CD4-positive, CD25-positive, alpha-beta regulatory T cell (primary cell): Measurements from ENCODE around the gene TGM4. TPM values are rescaled to one million over a fixed set of nuclear protein-coding genes. Genes with fewer than 3 reads are reported as not detected.

Source experiments
- ATAC-seq, 2 donors: fragments of 150-1000 bp; cut with Tn5 transposase; one replicate each; pipeline ENCODE4 v1.10.0; 2021; ENCODE audit warnings: low read depth in 2 of 2, moderate number of reproducible peaks in 2 of 2, moderate library complexity in 1 of 2
- DNase-seq, 3 donors: peaks; one replicate each; pipeline versions ENCODE4 v3.0.0 to v3.0.0-alpha.2; 2012 to 2022; ENCODE audit warnings: mixed read lengths in 1 of 3
- H3K27ac ChIP-seq: one replicate; pipeline ENCODE4 v1.7.0; 2013; ENCODE audit warnings: mild to moderate bottlenecking, low read length; ENCODE audit not compliant: insufficient read depth, poor library complexity, severe bottlenecking
- H3K27me3 ChIP-seq: one replicate; pipeline ENCODE4 v1.7.0; 2013; ENCODE audit warnings: low read length; ENCODE audit not compliant: control insufficient read depth, insufficient read depth
- H3K36me3 ChIP-seq: one replicate; pipeline ENCODE4 v1.7.0; 2013; ENCODE audit warnings: mild to moderate bottlenecking, low read length, moderate library complexity; ENCODE audit not compliant: control insufficient read depth, insufficient read depth
- H3K4me1 ChIP-seq: 2 replicates; pipeline ENCODE4 v1.7.0; 2013; ENCODE audit warnings: mild to moderate bottlenecking, low read length; ENCODE audit not compliant: insufficient read depth, control insufficient read depth, poor library complexity, severe bottlenecking
- H3K4me3 ChIP-seq: one replicate; pipeline ENCODE4 v1.7.0; 2013; ENCODE audit warnings: low read depth, mild to moderate bottlenecking, low read length, moderate library complexity
- H3K9me3 ChIP-seq, 2 experiments: 1 replicate in 1 of 2; 2 replicates in 1 of 2; pipeline ENCODE4 v1.7.0; 2013; ENCODE audit warnings: low read length in 2 of 2, mild to moderate bottlenecking in 1 of 2, moderate library complexity in 1 of 2; ENCODE audit not compliant: control insufficient read depth in 2 of 2
- H3K27ac Mint-ChIP-seq, 3 donors: one replicate each; pipeline ENCODE4 v1.8.0; 2020 to 2022; ENCODE audit warnings: mild to moderate bottlenecking in 3 of 3, mixed read lengths in 3 of 3, moderate library complexity in 2 of 3
- H3K27me3 Mint-ChIP-seq: one replicate; pipeline ENCODE4 v1.8.0; 2022; ENCODE audit warnings: mild to moderate bottlenecking, mixed read lengths
- H3K36me3 Mint-ChIP-seq: one replicate; pipeline ENCODE4 v1.8.0; 2020; ENCODE audit warnings: mixed read lengths
- H3K4me1 Mint-ChIP-seq, 4 donors: one replicate each; pipeline ENCODE4 v1.8.0; 2020 to 2022; ENCODE audit warnings: mixed read lengths in 4 of 4, mild to moderate bottlenecking in 1 of 4
- H3K4me3 Mint-ChIP-seq, 4 donors: one replicate each; pipeline ENCODE4 v1.8.0; 2020 to 2022; ENCODE audit warnings: mild to moderate bottlenecking in 4 of 4, mixed read lengths in 4 of 4, moderate library complexity in 3 of 4
- H3K9me3 Mint-ChIP-seq, 7 donors: one replicate each; pipeline ENCODE4 v1.8.0; 2020 to 2022; ENCODE audit warnings: mixed read lengths in 7 of 7, mild to moderate bottlenecking in 3 of 7, moderate library complexity in 2 of 7
- polyA plus RNA-seq, 4 donors: library from polyadenylated mRNA; unstranded; fragments of 300-500 nt; fragmentation: Illumina TruSeq; gene quantifications; one replicate each; pipeline ENCODE4 v1.2.3, GENCODE V29; 2021
- total RNA-seq: library from RNA; stranded (reverse); gene quantifications from one replicate; pipeline ENCODE4 v1.2.3, GENCODE V29; 2022

Gene TGM4
- total and polyA plus RNA-seq, 5 donors from 2014 or later, result 0.06 to 0.14 (median 0.07) TPM; not detected in 2

DNA sequence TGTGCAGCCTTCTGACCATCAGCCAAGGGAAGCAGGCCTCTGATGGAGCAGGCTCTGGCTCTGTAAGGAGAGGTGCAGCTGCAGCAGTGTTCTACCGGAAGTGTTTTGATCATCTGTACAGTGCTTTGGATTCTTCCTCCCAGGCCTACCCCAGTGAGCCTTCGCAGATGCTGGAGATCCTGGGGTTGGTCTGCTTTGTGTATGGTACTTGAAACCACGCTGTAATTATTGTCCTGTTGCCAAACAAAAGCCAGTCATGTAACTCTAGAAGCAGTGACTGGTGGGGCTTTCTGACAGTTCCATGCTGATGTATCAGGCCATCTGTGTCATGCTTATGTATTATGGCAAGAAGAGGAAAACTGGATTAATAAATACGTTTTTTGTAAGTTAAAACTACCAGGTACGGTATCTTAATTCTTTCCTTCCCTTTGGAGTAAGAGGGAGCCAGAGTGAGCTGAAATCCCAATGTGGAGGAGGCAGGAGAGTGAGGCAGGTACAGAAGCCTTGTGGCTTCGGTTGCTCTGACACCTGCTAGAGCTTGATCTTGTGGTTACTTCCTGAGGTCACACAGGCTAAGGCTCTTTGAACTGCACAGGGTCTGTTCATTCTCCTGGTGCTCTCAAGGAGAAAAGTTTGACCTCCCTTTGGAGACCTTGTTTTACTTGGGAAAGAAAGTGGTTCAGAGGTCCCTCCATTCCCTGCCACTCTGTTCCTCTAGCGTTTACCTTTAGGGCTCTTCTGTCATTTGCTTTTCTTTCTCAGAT is 9.0 kb upstream of the TGM4 start:
- Histone ChIP-seq H3K27me3 (no peaks in the 10 kb centered on the region), H3K27ac (peak overlapping the region; percentile 2), H3K36me3 (no peaks in the 10 kb centered on the region), H3K4me1 (peaks cover 33% of the 10 kb centered on the region), H3K4me3 (peak overlapping the region; percentile 48), H3K9me3 (no peaks in the 10 kb centered on the region)
- no peak for ATAC-seq
- Mint-ChIP-seq H3K9me3 (peaks cover 0 to 1% (median 0%) of the 10 kb centered on the region in 7 donors), H3K4me1 (peaks cover 18 to 55% (median 33%) of the 10 kb centered on the region in 4 donors), H3K27me3 (no peaks in the 10 kb centered on the region), H3K36me3 (peaks cover 14% of the 10 kb centered on the region), H3K4me3 (peak overlapping the region in 2 of 4 donors; percentile 48 to 52), H3K27ac (peak overlapping the region; percentile 63 to 90 (median 87))
- peak in 2 of 3 donors; percentile 14 to 36 for DNase-seq

DNA sequence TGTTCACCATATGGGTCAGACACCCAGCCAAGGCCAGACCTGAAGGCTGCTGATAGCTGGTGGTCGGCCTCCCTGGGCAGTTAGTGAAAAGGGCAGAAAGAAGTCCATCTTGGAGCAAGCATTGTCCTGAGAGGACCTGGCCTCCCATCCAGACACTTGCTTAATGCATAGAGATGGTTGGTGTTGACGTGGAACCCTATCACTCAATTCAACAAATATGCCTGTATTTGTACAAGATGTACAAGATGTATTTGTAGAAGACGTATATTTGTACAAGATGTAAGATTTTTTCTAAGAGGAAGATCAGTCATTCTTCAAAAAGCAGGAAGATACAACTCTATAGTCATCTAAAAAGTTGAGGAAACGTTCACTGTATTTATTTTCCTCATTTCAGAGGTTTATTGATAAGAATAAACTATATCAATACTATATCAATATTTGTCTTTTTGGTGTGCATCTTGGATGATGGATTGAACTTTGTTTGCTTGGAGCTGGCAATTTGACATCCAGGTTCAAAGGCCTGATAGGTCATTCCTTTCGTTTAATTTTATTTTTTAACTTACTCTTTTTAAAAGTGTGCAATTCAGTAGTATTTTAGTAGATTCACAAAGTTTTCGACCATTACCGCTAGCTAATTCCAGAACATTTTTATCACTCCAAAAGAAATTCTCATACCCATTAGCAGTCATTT is 6.8 kb upstream of the TGM4 start:
- Mint-ChIP-seq H3K4me3 (peak overlapping the region in 1 of 4 donors; percentile 48), H3K36me3 (peaks cover 14% of the 10 kb centered on the region), H3K4me1 (peaks cover 18 to 46% (median 28%) of the 10 kb centered on the region in 4 donors), H3K27ac (peak overlapping the region in 1 of 3 donors; percentile 66), H3K9me3 (peaks cover 0 to 1% (median 0%) of the 10 kb centered on the region in 7 donors), H3K27me3 (no peaks in the 10 kb centered on the region)
- no peak overlapping the region for H3K4me3 ChIP-seq
- peaks cover 21% of the 10 kb centered on the region for H3K4me1 ChIP-seq
- H3K27ac ChIP-seq, result no peak overlapping the region
- no peak for DNase-seq
- no peaks in the 10 kb centered on the region for H3K9me3 ChIP-seq
- H3K36me3 ChIP-seq, result no peaks in the 10 kb centered on the region
- no peaks in the 10 kb centered on the region for H3K27me3 ChIP-seq
- ATAC-seq, result no peak

DNA sequence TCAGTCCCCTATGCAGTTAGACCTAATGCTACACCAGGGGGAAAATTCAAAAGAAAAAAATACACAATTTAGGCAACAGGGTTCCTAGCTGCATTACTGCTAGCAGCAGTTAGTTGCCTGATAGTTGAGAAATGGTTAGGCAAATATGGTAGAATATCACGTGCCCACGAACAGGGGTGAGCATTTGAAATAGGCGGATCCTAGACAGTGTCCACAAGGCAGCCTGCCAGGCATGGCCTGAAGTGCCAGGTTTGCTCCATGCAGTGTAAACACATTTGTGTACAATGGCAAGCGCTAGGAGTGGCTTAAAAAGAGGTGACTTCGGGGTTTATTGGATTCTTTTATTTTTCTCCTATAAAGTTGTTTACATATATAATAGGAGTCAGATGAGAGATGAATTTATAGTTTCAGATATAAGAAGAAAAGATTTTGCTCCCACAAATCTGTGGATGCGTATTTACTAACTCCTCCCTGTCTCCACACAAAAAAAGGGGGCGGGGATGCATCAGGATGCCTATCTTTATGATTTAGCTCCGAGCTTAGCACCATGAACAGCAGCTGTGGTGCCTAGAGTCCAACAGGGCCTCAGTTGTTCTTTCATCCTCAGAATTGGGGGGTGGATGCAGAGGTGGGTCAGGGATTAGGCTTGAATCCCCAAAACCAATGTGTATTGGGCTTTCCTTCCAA is 3.9 kb upstream of the TGM4 start:
- H3K36me3 Mint-ChIP-seq, result peaks cover 11% of the 10 kb centered on the region
- no peak overlapping the region for H3K4me3 ChIP-seq
- no peak overlapping the region for H3K27ac ChIP-seq
- no peaks in the 10 kb centered on the region for H3K27me3 Mint-ChIP-seq
- no peaks in the 10 kb centered on the region for H3K9me3 ChIP-seq
- ATAC-seq (no peak), DNase-seq (no peak)
- H3K4me1 Mint-ChIP-seq, result peaks cover 5 to 18% (median 13%) of the 10 kb centered on the region in 4 donors
- no peak overlapping the region for H3K27ac Mint-ChIP-seq
- H3K4me1 ChIP-seq, result peaks cover 7% of the 10 kb centered on the region
- peaks cover 0 to 1% (median 0%) of the 10 kb centered on the region in 7 donors for H3K9me3 Mint-ChIP-seq
- H3K27me3 ChIP-seq, result no peaks in the 10 kb centered on the region
- H3K36me3 ChIP-seq, result no peaks in the 10 kb centered on the region
- no peak overlapping the region for H3K4me3 Mint-ChIP-seq

DNA sequence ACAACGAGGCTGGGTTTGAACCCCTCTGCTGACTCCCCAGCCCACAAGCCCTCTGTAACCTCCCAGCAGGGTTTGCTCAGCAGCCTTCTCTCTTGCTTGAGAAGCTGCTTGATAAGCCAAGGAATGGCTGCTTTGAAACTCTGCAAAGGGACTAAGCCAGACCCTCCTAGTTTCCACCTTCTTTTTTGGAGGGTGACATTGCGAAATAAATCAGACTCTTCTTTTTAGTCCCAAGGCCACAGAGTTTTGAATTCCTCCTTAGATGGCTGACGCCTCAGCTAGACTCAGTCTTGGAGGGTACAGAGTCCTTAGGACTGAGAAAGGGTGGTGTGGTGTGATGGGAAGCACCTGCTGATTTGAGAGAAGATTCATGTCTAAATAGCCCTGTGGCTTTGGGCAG is 1.2 kb downstream of the TGM4 start:
- H3K4me3 Mint-ChIP-seq, result no peak overlapping the region
- H3K4me3 ChIP-seq, result no peak overlapping the region
- no peaks in the 10 kb centered on the region for H3K36me3 ChIP-seq
- peaks cover 0 to 4% (median 0%) of the 10 kb centered on the region in 4 donors for H3K4me1 Mint-ChIP-seq
- DNase-seq, result no peak
- no peaks in the 10 kb centered on the region for H3K9me3 Mint-ChIP-seq
- H3K36me3 Mint-ChIP-seq, result no peaks in the 10 kb centered on the region
- H3K9me3 ChIP-seq, result no peaks in the 10 kb centered on the region
- no peaks in the 10 kb centered on the region for H3K27me3 Mint-ChIP-seq
- no peak overlapping the region for H3K27ac ChIP-seq
- H3K27me3 ChIP-seq, result peaks cover 2% of the 10 kb centered on the region
- ATAC-seq, result no peak
- no peak overlapping the region for H3K27ac Mint-ChIP-seq
- no peaks in the 10 kb centered on the region for H3K4me1 ChIP-seq

DNA sequence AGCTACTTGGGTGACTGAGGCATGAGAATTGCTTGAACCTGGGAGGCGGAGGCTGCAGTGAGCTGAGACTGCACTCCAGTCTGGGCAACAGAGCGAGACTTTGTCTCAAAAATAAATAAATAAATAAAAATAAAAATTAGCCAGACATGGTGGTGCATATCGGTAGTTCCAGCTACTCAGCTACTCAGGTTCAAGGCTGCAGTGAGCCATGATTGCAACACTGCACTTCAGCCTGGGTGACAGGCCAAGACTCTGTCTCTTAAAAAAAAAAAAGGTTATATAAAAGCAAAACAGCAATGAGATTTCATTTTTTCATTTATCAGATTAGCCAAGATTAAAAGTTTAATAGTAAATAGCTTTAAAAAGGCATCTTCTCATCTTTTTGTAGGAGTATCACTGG is 2.9 kb downstream of the TGM4 start:
- no peaks in the 10 kb centered on the region for H3K4me1 ChIP-seq
- ATAC-seq (no peak), DNase-seq (no peak)
- Mint-ChIP-seq H3K9me3 (no peaks in the 10 kb centered on the region), H3K27me3 (peaks cover 6% of the 10 kb centered on the region), H3K4me1 (peaks cover 0 to 4% (median 0%) of the 10 kb centered on the region in 4 donors), H3K27ac (no peak overlapping the region), H3K36me3 (no peaks in the 10 kb centered on the region), H3K4me3 (no peak overlapping the region)
- H3K36me3 ChIP-seq, result no peaks in the 10 kb centered on the region
- H3K4me3 ChIP-seq, result no peak overlapping the region
- H3K27me3 ChIP-seq, result peaks cover 2% of the 10 kb centered on the region
- H3K27ac ChIP-seq, result no peak overlapping the region
- H3K9me3 ChIP-seq, result no peaks in the 10 kb centered on the region

DNA sequence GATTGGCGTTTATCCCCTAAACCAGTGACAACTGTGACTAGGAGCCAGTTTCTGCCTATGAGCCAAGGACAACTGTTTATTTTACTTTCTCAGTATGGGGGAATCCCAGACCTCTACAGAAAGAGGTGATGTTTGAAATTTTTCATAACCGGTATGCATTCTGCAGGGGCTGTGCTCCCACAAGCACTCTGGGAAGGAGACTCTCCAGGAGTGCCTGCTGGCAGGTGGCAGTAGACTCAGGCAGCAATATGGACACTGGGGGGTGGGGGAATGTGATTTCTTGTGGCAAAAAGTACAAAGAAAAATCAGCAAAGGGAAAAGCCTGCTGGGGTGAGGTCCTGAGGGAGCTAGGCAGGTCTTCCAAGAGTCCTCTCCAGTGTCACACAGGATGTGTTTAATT is 5.9 kb downstream of the TGM4 start:
- H3K27ac Mint-ChIP-seq, result peak overlapping the region in 1 of 3 donors; percentile 60

DNA sequence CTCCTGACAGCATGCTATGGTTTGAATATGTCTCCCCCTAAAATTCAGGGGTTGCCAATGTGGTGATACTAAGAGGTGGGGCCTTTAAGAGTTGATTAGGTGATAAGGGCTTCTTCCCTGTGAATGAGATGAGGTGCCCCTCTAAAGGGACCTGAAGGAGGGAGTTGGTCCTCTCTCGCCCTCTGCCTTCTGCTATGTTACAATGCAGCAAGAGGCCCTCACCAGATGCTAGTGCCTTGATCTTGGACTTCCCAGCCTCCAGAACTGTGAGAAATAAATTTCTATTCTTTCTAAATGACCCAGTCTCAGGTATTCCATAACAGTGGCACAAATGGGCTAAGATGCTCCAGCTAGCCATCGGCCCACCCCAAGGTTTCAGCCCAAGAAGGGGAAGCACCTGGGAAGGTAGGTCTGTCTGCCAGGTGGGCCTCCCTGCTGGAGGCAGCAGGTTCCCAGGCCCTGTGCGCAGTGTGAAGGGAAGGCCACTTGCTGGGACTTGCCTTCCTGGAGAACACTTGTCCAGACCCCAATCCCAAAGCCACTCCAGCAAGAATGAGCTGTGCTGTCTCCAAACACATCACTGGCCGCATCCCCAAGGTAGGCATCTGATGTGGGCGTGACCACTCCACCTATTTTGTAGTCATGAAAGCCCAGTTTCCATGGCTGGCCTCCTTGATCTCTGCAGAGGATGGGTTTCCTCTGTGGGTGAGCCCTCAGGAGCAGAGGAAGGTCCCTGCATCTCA is 9.0 kb downstream of the TGM4 start:
- H3K4me1 Mint-ChIP-seq, result no peaks in the 10 kb centered on the region
- Histone ChIP-seq H3K9me3 (no peaks in the 10 kb centered on the region), H3K27ac (no peak overlapping the region), H3K27me3 (no peaks in the 10 kb centered on the region), H3K4me1 (no peaks in the 10 kb centered on the region), H3K4me3 (no peak overlapping the region), H3K36me3 (no peaks in the 10 kb centered on the region)
- no peaks in the 10 kb centered on the region for H3K36me3 Mint-ChIP-seq
- no peaks in the 10 kb centered on the region for H3K9me3 Mint-ChIP-seq
- DNase-seq (no peak), ATAC-seq (no peak)
- peaks cover 6% of the 10 kb centered on the region for H3K27me3 Mint-ChIP-seq
- no peak overlapping the region for H3K27ac Mint-ChIP-seq
- no peak overlapping the region for H3K4me3 Mint-ChIP-seq

More for the DNA sequence above, 5.9 kb downstream of the TGM4 start:
- no peak for DNase-seq
- Histone ChIP-seq H3K27ac (no peak overlapping the region), H3K36me3 (no peaks in the 10 kb centered on the region), H3K9me3 (no peaks in the 10 kb centered on the region), H3K27me3 (peaks cover 2% of the 10 kb centered on the region), H3K4me1 (no peaks in the 10 kb centered on the region), H3K4me3 (no peak overlapping the region)
- no peaks in the 10 kb centered on the region for H3K4me1 Mint-ChIP-seq
- no peak overlapping the region for H3K4me3 Mint-ChIP-seq
- no peaks in the 10 kb centered on the region for H3K9me3 Mint-ChIP-seq
- no peaks in the 10 kb centered on the region for H3K36me3 Mint-ChIP-seq
- ATAC-seq, result no peak
- peaks cover 6% of the 10 kb centered on the region for H3K27me3 Mint-ChIP-seq
